ENCODE data around the gene KRTAP20-3.

Gene KRTAP20-3

GRCh38 chr21:30684506-30684905 is 41.8 kb downstream of the KRTAP20-3 start:
- DNase-seq (ENCODE audit: low read depth) = no peak

- no peak for DNase-seq (ENCODE audit: low read depth)
Measured at GRCh38 chr21:30689822-30690221, 47.2 kb downstream of the KRTAP20-3 start.

All from activated T-cell treated with anti-CD3 and anti-CD28 coated beads for 48 hours (primary cell).